ENCODE measurements around the gene USP53.

USP53 gene

GRCh38 chr4:119297795-119298194 lies 85.3 kb downstream of the USP53 start:
- in situ Hi-C loops (cut with HindIII; ENCODE audit: low sequenced_read_pairs) = no loop called here
- no peak overlapping the region for H3K4me3 ChIP-seq (ENCODE audit: low read depth, low read length)
- TF ChIP-seq, protein P1, sequence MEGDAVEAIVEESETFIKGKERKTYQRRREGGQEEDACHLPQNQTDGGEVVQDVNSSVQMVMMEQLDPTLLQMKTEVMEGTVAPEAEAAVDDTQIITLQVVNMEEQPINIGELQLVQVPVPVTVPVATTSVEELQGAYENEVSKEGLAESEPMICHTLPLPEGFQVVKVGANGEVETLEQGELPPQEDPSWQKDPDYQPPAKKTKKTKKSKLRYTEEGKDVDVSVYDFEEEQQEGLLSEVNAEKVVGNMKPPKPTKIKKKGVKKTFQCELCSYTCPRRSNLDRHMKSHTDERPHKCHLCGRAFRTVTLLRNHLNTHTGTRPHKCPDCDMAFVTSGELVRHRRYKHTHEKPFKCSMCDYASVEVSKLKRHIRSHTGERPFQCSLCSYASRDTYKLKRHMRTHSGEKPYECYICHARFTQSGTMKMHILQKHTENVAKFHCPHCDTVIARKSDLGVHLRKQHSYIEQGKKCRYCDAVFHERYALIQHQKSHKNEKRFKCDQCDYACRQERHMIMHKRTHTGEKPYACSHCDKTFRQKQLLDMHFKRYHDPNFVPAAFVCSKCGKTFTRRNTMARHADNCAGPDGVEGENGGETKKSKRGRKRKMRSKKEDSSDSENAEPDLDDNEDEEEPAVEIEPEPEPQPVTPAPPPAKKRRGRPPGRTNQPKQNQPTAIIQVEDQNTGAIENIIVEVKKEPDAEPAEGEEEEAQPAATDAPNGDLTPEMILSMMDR (IDR thresholded peaks at IDR 0.05; ENCODE audit: low read depth, low read length) = no peak
- no peak for DNase-seq (ENCODE audit: low read depth, low spot score)

DNA sequence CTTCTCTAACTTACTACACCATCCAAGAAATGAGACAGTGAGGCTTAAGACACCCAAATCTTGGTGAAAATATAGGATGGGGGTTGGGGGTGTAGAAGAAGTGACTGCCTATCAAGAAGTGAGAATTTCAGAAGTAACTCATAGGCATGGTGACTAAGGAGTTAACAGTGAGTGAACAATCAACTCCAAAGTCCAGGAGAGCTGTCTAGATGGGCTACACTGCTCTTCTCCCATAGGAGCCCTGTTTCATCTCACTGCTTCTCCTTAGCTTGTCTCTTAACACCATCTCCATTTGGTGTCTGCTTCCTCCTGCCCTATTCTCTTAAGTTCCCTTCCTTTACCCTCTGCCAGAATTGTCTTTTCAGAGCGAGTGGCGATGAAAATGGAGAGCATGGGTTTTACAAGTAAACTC lies 86.8 kb downstream of the USP53 start:
- DNase-seq (ENCODE audit: low read depth, low spot score) = peak; percentile 28
- H3K4me3 ChIP-seq (ENCODE audit: low read depth, low read length) = peak overlapping the region; percentile 74
- in situ Hi-C loops (cut with HindIII; ENCODE audit: low sequenced_read_pairs) = no loop called here
- TF ChIP-seq, protein P1 (IDR thresholded peaks at IDR 0.05; ENCODE audit: low read depth, low read length) = no peak

DNA sequence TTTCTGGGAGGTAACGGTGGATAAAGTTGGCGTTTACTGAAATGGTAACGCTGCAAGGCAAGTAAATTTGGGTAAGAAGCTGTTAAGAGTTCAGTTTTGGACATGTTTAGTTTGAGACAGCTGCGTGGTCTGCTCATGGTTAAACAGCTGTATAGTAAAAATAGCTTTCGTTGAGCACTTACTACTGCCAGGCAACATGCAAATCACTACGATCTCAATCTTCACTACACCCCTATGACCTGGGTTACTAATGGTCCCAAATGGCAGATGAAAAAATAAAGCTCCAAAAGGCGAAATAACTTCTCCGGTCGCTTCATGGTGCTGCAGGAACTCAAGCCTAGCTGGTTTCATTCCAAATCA lies 87.2 kb downstream of the USP53 start:
- no peak for DNase-seq (ENCODE audit: low read depth, low spot score)
- TF ChIP-seq, protein P1 (IDR thresholded peaks at IDR 0.05; ENCODE audit: low read depth, low read length) = no peak
- H3K4me3 ChIP-seq (ENCODE audit: low read depth, low read length) = peak overlapping the region; percentile 74
- in situ Hi-C loops (cut with HindIII; ENCODE audit: low sequenced_read_pairs) = no loop called here

DNA sequence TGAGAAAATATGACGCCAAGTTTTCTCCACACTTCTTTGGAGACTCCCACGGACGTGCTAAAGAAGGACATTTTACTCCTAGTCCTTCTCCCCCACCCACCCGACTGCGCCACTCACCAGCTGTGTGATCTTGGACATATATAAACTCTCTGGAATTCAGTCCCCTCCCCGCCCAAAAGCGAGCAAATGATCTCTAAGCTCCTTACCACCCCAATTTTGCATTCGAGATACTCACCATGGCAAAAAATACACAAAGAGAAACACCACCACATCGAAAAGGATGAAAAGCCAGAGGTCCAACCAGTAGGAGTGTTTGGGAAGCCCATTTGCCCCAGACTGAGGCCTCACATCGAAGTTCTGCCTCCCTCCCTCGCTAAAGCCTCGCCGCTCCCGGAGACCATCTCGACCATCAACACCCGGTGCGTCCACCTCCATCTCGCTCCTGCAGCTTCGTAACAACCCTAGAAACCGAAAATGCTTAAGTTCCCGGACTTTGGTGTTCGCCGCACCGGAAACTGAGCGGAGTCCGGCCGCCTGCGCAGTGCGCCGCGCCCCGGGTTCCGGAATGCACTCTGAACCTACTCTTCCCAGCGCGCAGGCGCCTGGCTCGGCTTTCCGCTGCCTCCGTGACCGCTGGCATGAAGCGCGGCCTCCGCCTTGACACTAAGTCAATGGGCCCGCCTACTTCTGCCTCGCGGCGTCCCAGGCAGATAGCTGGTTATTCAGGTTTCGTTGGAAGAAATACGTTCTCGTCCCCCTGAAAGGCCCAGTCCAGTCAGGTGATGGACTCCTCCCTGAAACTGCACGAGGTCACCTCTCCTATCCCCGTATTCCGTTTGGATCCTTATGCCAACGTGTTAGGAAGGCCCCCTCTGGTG lies 87.8 kb downstream of the USP53 start:
- in situ Hi-C loops (cut with HindIII; ENCODE audit: low sequenced_read_pairs) = no loop called here
- H3K4me3 ChIP-seq (ENCODE audit: low read depth, low read length) = peak overlapping the region; percentile 74
- TF ChIP-seq, protein P1 (IDR thresholded peaks at IDR 0.05; ENCODE audit: low read depth, low read length) = no peak
- peak; percentile 93 for DNase-seq (ENCODE audit: low read depth, low spot score)

DNA sequence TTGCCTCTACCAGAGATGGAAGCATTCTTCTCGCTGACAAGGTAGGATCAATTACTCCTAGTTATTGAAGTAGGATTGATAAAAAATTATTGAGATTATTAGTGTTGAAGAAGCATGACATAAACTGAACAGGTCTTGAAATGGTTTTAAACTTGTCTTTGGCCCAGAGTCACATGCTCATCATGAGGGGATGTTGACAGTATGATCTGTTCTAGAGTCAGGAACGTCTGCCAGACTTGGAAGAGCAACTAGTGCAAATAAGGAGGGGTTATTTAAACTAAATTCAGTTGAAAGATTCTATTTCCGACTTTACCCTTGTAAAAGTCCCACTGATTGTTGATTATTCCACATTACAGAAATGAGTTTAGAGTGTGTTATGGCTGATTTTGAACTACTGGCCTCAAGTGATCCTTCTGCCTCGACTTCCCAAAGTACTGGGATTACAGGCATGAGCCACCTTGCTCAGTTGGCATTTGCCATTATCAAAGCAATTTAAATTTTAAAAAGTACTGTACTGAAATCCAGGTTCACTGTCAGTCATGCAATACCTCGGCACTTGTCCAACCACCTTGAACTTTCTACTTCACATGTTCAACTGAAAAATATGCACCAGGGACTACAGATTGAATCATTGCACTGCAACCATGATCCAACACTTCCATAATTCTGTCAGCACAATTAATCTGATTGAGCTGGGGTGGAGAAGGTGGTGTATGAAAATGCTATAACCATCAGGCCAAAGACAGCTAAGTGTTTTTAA lies 89.7 kb downstream of the USP53 start:
- no peak overlapping the region for H3K4me3 ChIP-seq (ENCODE audit: low read depth, low read length)
- TF ChIP-seq, protein P1 (IDR thresholded peaks at IDR 0.05; ENCODE audit: low read depth, low read length) = no peak
- in situ Hi-C loops (cut with HindIII; ENCODE audit: low sequenced_read_pairs) = no loop called here
- DNase-seq (ENCODE audit: low read depth, low spot score) = no peak

- in situ Hi-C loops (cut with HindIII; ENCODE audit: low sequenced_read_pairs) = no loop called here
- TF ChIP-seq, protein P1 (IDR thresholded peaks at IDR 0.05; ENCODE audit: low read depth, low read length) = no peak
- no peak overlapping the region for H3K4me3 ChIP-seq (ENCODE audit: low read depth, low read length)
- no peak for DNase-seq (ENCODE audit: low read depth, low spot score)
Observed at GRCh38 chr4:119303587-119304305, 91.2 kb downstream of the USP53 start.
